C4-2B (cell line): ENCODE data around the gene TMEM269.

ENCODE experiments used
- ZFX ChIP-seq: fragments of 450-650 bp; IDR thresholded peaks from 2 replicates; pipeline ENCODE4 v1.6.1; 2017
- TF ChIP-seq, protein P1 (sequence below): fragments of 450-650 bp; conservative IDR thresholded peaks from 2 replicates; pipeline ENCODE4 v1.5.1; 2017; ENCODE audit warnings: mild to moderate bottlenecking

DNA sequence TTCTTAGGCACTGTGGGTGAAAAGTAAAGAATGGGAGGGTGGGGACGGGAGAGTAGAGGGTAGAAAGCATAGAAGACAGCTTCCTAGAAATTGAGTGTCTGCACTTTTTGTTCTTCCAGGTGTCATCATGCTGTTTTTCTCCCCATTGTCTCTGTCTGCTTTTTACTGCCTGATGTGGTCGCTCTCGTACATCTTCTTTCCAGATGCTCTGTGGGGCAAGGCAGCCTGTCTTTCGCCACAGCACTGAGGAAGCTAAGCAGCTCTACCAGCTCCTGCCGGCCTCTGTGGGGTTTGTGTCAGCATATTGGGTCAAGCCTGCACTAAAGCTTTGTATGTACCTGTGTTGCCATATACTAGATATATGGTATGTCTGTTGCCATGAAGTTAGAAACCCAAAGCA is 13.2 kb downstream of the TMEM269 start:
- TF ChIP-seq, protein P1, sequence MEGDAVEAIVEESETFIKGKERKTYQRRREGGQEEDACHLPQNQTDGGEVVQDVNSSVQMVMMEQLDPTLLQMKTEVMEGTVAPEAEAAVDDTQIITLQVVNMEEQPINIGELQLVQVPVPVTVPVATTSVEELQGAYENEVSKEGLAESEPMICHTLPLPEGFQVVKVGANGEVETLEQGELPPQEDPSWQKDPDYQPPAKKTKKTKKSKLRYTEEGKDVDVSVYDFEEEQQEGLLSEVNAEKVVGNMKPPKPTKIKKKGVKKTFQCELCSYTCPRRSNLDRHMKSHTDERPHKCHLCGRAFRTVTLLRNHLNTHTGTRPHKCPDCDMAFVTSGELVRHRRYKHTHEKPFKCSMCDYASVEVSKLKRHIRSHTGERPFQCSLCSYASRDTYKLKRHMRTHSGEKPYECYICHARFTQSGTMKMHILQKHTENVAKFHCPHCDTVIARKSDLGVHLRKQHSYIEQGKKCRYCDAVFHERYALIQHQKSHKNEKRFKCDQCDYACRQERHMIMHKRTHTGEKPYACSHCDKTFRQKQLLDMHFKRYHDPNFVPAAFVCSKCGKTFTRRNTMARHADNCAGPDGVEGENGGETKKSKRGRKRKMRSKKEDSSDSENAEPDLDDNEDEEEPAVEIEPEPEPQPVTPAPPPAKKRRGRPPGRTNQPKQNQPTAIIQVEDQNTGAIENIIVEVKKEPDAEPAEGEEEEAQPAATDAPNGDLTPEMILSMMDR, result no peak
- no peak for TF ChIP-seq ZFX
